PFSK-1 (cell line): ENCODE data around the gene C3.

ENCODE experiments used
- POLR2AphosphoS5 ChIP-seq: IDR thresholded peaks from 2 replicates; pipeline ENCODE4 v1.6.1; 2012; ENCODE audit warnings: low read depth, mild to moderate bottlenecking, control low read depth, low read length, moderate library complexity
- SIN3A ChIP-seq: IDR thresholded peaks from 2 replicates; pipeline ENCODE4 v1.6.1; 2012; ENCODE audit warnings: mild to moderate bottlenecking, low read length, moderate library complexity, borderline replicate concordance; ENCODE audit not compliant: insufficient read depth

GRCh38 chr19:6644796-6645195 is 75.7 kb downstream of the C3 start:
- TF ChIP-seq SIN3A (no peak), POLR2AphosphoS5 (no peak)
